ENCODE measurements around the gene NUP153.
A peak's percentile ranks its signal among the peaks of the same experiment; 100 is the strongest.

The NUP153 gene

DNA sequence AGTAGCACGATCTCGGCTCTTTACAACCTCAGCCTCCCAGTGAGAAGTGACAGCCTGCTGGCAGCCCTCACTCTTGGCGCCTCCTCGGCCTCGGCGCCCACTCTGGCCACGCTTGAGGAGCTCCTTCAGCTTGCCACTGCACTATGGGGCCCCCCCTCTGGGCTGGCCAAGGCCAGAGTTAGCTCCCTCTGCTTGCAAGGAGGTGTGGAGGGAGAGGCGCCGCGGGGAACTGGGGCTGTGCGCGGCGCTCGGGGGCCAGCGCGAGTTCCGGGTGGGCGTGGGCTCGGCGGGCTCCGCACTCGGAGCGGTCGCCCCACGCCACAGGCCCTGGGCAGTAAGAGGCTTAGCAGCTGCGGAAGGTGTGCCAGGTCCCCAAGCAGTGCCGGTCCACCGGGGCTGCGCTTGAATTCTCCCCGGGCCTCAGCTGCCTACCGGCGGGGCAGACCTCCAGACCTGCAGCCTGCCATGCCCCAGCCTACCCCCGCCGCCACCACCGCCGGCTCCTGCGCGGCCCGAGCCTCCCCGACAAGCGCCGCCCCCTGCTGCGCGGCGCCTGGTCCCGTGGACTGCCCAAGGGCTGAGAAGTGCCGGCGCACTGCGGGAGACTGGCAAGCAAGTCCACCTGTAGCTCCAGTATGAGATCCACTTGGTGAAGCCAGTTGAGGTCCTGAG is 22.0 kb upstream of the NUP153 start:
- Mint-ChIP-seq H3K9me3 (peaks cover 4% of the 10 kb centered on the region), H3K4me1 (peaks cover 7% of the 10 kb centered on the region), H3K36me3 (ENCODE audit: low read depth) (no peaks in the 10 kb centered on the region), H3K27ac (no peak overlapping the region), H3K27me3 (ENCODE audit: low read depth) (no peaks in the 10 kb centered on the region), H3K4me3 (no peak overlapping the region)
- TF ChIP-seq, protein P1, sequence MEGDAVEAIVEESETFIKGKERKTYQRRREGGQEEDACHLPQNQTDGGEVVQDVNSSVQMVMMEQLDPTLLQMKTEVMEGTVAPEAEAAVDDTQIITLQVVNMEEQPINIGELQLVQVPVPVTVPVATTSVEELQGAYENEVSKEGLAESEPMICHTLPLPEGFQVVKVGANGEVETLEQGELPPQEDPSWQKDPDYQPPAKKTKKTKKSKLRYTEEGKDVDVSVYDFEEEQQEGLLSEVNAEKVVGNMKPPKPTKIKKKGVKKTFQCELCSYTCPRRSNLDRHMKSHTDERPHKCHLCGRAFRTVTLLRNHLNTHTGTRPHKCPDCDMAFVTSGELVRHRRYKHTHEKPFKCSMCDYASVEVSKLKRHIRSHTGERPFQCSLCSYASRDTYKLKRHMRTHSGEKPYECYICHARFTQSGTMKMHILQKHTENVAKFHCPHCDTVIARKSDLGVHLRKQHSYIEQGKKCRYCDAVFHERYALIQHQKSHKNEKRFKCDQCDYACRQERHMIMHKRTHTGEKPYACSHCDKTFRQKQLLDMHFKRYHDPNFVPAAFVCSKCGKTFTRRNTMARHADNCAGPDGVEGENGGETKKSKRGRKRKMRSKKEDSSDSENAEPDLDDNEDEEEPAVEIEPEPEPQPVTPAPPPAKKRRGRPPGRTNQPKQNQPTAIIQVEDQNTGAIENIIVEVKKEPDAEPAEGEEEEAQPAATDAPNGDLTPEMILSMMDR (IDR thresholded peaks at IDR 0.05; ENCODE audit: unreplicated experiment in 3 of 3), result no peak

DNA sequence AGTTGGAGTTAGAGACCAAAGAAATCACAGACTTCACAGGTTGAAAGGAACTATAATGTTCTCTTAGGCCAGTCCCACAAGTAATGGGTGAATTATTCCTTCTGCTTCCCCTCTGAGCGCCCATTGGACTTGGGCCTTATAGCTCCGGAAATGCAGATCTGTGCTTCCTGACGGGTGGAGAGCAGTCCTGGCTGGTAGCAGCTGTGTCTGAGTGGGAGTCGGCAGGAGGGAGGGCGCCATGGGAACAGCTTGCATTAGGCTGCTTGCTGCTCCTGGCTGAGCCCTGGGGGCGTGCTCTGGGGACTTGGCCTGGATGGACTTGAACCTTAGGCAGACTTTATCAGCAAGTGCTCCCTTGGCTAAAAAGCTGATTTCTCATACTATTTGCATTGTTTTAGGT is 18.4 kb upstream of the NUP153 start:
- Mint-ChIP-seq H3K27ac (peak overlapping the region; percentile 84 to 96 (median 91)), H3K4me1 (peaks cover 7% of the 10 kb centered on the region)

DNA sequence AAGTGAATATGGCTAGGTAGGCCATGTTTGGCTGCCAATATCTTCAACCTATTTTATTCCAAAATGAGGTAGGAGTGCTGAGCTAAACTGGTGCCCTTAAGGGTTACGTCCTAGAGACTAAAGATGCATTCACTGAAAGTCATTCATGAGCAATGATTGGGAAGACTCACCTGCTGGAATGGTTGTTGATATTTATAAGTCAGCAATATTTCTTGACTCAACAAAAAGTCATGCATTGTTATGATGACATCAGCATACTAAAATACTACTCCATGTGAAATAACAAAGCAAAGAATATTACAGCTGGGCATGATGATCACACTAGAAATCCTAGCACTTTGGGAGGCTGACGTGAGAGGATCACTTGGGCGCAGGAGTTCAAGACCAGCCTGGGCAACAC is 17.6 kb upstream of the NUP153 start:
- Mint-ChIP-seq H3K4me1 (peaks cover 7% of the 10 kb centered on the region), H3K27me3 (ENCODE audit: low read depth) (peaks cover 5% of the 10 kb centered on the region), H3K9me3 (no peaks in the 10 kb centered on the region), H3K4me3 (no peak overlapping the region), H3K36me3 (ENCODE audit: low read depth) (no peaks in the 10 kb centered on the region), H3K27ac (peak overlapping the region; percentile 89 to 96 (median 91))
- TF ChIP-seq, protein P1 (IDR thresholded peaks at IDR 0.05; ENCODE audit: unreplicated experiment in 3 of 3), result no peak

More for the DNA sequence above, 18.4 kb upstream of the NUP153 start:
- Mint-ChIP-seq H3K36me3 (ENCODE audit: low read depth) (no peaks in the 10 kb centered on the region), H3K9me3 (no peaks in the 10 kb centered on the region), H3K4me3 (peak overlapping the region in 1 of 3 experiments; percentile 4), H3K27me3 (ENCODE audit: low read depth) (peaks cover 5% of the 10 kb centered on the region)
- TF ChIP-seq, protein P1 (IDR thresholded peaks at IDR 0.05; ENCODE audit: unreplicated experiment in 3 of 3), result no peak

DNA sequence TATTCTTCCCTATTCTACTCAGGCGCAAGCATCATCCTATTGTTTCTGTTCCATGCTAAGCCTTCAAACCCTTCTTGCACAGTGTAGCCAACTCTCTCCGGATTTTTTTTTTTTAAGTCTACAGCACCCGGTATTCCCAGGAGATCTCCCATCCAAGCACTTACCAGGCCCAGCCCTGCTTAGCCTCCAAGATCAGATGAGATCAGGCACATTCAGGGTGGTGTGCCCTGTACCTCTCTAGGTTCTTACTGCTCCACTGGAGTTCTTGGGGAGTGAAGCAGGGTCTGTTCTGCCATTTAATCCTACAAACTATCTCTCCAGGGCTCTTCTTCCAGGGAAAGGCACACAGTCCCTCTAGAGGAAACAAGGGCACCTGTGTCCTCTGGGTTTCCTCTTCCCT is 14.9 kb upstream of the NUP153 start:
- Mint-ChIP-seq H3K4me3 (no peak overlapping the region), H3K27me3 (ENCODE audit: low read depth) (peaks cover 5% of the 10 kb centered on the region), H3K36me3 (ENCODE audit: low read depth) (no peaks in the 10 kb centered on the region), H3K4me1 (peaks cover 7% of the 10 kb centered on the region), H3K9me3 (no peaks in the 10 kb centered on the region), H3K27ac (no peak overlapping the region)
- TF ChIP-seq, protein P1 (IDR thresholded peaks at IDR 0.05; ENCODE audit: unreplicated experiment in 3 of 3), result no peak

DNA sequence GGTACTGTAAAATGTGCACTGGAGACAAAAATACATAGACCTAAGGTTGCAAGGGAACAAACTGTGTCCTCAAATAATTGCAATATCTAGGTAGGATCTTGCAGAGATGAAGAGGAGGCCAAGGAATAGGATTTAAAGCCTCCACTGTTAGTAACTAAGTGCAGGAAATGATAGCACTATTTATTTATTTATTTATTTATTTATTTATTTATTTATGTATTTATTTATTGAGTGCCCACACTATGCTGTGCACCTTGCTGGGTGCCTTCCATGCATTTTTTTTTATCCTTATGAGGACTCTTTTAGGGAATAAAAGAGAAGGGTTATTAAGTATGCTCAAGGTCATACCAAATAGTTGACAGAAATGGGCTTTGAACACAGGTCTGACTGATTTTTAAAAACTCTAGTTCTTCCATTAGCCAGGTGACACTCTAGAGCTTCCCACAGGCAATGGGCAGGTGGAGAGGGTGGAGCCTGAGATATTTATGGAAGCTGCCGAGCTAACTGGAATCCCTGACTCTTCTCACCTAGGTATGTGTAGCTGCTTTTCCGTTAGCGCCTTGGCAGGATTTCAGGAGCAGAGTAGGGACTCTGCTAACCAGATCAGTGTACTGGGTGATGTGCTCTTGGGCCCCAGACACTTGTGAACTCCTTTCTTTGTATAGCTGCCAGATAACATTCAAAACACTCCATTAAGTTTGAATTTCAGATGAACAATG is 12.8 kb upstream of the NUP153 start:
- Mint-ChIP-seq H3K36me3 (ENCODE audit: low read depth) (no peaks in the 10 kb centered on the region), H3K27me3 (ENCODE audit: low read depth) (peaks cover 5% of the 10 kb centered on the region), H3K9me3 (no peaks in the 10 kb centered on the region), H3K27ac (no peak overlapping the region), H3K4me3 (no peak overlapping the region), H3K4me1 (no peaks in the 10 kb centered on the region)
- TF ChIP-seq, protein P1 (IDR thresholded peaks at IDR 0.05; ENCODE audit: unreplicated experiment in 3 of 3), result no peak
